ENCODE measurements around the gene IRX5. TPM values are rescaled to one million over a fixed set of nuclear protein-coding genes. Genes with fewer than 3 reads are reported as not detected.

IRX5 gene
- total RNA-seq, 1 donor from 2014 or later, result 23.8 TPM

DNA sequence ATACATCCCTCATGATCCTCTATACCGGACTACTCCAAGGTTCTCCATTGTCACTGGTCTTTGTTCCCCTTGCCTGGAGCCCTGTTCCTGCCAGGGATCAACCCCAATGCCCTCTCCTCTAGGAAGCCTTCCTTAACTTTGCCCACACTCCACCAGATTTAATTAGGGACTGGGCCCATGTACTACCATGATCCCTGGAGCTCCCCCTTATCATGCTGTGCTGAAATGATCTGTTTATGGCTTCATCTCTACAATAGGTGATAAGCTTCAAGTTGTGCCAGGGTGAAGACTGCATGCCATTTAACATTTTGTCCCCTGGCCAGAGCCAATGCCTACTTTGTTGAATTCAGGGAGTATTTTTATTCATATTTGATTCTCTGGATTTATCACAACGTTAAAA, 17.9 kb upstream of the IRX5 start:
- DNase-seq, result no peak
- Histone ChIP-seq H3K9me3 (no peaks in the 10 kb centered on the region), H3K4me3 (no peak overlapping the region), H3K4me1 (no peaks in the 10 kb centered on the region), H3K27me3 (ENCODE audit: low read depth) (peaks cover 5% of the 10 kb centered on the region), H3K36me3 (no peaks in the 10 kb centered on the region), H3K27ac (no peak overlapping the region)
- TF ChIP-seq, protein P1, sequence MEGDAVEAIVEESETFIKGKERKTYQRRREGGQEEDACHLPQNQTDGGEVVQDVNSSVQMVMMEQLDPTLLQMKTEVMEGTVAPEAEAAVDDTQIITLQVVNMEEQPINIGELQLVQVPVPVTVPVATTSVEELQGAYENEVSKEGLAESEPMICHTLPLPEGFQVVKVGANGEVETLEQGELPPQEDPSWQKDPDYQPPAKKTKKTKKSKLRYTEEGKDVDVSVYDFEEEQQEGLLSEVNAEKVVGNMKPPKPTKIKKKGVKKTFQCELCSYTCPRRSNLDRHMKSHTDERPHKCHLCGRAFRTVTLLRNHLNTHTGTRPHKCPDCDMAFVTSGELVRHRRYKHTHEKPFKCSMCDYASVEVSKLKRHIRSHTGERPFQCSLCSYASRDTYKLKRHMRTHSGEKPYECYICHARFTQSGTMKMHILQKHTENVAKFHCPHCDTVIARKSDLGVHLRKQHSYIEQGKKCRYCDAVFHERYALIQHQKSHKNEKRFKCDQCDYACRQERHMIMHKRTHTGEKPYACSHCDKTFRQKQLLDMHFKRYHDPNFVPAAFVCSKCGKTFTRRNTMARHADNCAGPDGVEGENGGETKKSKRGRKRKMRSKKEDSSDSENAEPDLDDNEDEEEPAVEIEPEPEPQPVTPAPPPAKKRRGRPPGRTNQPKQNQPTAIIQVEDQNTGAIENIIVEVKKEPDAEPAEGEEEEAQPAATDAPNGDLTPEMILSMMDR (IDR thresholded peaks at IDR 0.05), result no peak
- ATAC-seq, result no peak
- intact Hi-C loops (cut with DNase I), result no loop called here

DNA sequence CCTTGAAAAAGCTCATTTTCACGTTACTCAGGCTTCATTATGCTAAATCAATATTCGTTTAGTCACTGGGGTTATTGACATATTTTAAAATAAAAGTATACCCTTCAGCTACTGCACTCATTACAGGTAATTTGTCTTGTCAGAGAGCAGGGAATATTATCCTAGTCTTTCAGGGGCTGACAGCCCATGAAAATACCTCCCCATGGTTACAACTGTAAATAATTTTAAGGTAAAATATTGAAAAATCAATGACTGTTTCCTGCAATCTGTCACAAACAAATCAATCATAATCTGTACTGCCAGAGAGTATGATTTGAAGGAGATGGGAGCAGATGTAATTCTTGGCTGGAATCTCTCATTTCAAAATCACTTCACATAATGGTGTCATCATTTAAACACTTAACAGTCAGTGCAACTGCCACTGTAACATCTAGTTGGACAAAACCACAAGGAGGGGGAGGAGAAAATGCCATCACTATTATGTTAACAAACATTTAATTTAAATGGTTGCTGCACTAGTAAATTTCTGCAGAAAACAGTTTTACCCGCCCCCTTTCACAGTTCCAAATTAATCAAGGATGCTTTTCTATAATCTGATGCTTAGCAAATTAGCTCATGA, 9.3 kb upstream of the IRX5 start:
- no peak overlapping the region for H3K4me3 ChIP-seq
- intact Hi-C loops (cut with DNase I), result no loop called here
- ATAC-seq, result no peak
- no peaks in the 10 kb centered on the region for H3K36me3 ChIP-seq
- H3K4me1 ChIP-seq, result no peaks in the 10 kb centered on the region
- H3K27me3 ChIP-seq (ENCODE audit: low read depth), result peaks cover 36% of the 10 kb centered on the region
- DNase-seq, result no peak
- H3K27ac ChIP-seq, result no peak overlapping the region
- H3K9me3 ChIP-seq, result no peaks in the 10 kb centered on the region
- TF ChIP-seq, protein P1 (IDR thresholded peaks at IDR 0.05), result no peak

DNA sequence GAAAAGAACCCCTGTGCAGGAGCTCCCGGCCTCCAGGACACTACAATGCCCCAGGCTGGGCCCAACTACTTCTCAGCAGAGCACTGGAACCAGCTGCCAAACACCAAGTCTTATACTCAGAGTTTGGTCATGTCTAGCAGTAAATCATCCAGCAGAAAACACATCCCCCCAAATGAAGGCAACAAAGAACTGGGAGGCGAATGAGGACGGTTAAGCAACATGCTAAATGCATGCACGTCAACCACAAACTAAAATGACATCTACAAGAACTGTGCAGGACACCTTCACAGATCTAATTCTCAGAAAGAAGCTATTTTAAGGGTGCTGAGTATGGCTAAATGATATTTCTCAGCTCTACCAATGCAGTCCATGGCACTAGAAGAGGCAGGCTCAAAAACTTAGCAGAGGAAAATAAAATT, 7.6 kb upstream of the IRX5 start:
- H3K9me3 ChIP-seq, result no peaks in the 10 kb centered on the region
- H3K27ac ChIP-seq, result no peak overlapping the region
- no peak overlapping the region for H3K4me3 ChIP-seq
- no peaks in the 10 kb centered on the region for H3K36me3 ChIP-seq
- TF ChIP-seq, protein P1 (IDR thresholded peaks at IDR 0.05), result no peak
- H3K27me3 ChIP-seq (ENCODE audit: low read depth), result peaks cover 51% of the 10 kb centered on the region
- ATAC-seq (no peak), DNase-seq (no peak)
- intact Hi-C loops (cut with DNase I), result no loop called here
- no peaks in the 10 kb centered on the region for H3K4me1 ChIP-seq

DNA sequence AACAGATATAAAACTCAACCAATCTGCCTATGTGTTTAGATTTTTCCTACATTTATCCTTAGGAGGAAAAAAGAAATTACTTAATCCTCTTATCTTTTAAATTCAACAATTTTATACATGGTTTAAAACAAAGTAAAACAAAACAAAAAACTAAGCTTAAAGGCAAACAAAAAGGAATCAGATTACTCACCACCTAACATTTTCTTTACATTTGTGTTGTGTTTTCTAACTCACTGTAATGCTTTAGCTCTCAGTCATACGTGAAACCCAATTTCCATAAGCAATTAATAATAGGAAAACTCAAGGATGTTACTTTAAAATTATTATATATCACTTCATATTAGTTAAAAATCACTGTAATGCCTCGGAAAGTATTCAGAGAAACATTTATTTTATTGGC, 6.7 kb upstream of the IRX5 start:
- H3K9me3 ChIP-seq, result no peaks in the 10 kb centered on the region
- no peak overlapping the region for H3K4me3 ChIP-seq
- H3K27ac ChIP-seq, result no peak overlapping the region
- ATAC-seq (no peak), DNase-seq (no peak)
- no peaks in the 10 kb centered on the region for H3K36me3 ChIP-seq
- intact Hi-C loops (cut with DNase I), result no loop called here
- TF ChIP-seq, protein P1 (IDR thresholded peaks at IDR 0.05), result no peak
- H3K4me1 ChIP-seq, result no peaks in the 10 kb centered on the region
- peaks cover 51% of the 10 kb centered on the region for H3K27me3 ChIP-seq (ENCODE audit: low read depth)

DNA sequence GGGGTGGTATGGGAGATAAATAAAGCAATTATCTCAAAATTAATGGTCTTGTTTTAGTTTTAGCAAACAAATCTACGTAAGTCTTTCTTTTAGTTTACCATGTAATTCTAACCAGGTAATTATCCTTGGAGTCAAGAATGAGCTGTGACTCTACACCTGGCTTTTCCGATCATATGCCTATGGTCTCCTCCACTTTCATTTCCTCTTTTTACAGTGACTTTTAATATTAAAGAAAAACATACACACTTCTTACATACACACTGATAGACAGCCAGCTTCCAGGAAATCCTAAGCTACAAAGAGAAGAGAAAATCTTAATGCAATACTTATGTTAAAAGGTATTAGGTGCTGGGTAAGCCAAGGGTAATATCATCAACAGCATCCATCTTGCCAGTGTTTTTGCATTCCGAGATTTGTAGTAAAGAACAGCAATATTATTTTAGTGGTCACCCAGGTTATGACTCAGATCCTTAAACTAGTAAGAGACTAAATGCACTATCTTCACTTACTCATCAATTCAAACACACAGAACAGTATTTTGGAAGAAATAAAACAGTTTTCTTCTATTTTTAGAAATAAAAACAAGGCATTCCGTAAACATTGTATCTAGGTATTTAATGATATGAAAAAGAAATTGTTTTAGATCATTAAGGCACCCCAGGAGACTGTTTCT, 4.4 kb upstream of the IRX5 start:
- Histone ChIP-seq H3K9me3 (no peaks in the 10 kb centered on the region), H3K27me3 (ENCODE audit: low read depth) (peaks cover 50% of the 10 kb centered on the region), H3K27ac (peak overlapping the region; percentile 76), H3K4me3 (peak overlapping the region; percentile 68), H3K4me1 (peaks cover 11% of the 10 kb centered on the region), H3K36me3 (no peaks in the 10 kb centered on the region)
- TF ChIP-seq, protein P1 (IDR thresholded peaks at IDR 0.05), result no peak
- intact Hi-C loops (cut with DNase I), result no loop called here
- DNase-seq, result no peak
- no peak for ATAC-seq

Data from lower lobe of right lung (tissue), 2 donors.